Endothelial cell of umbilical vein (primary cell): ENCODE measurements around the gene OTUD5. TPM values are rescaled to one million over a fixed set of nuclear protein-coding genes. Genes with fewer than 3 reads are reported as not detected.

Source experiments
- BruUV-seq: library from RNA; stranded (reverse); fragments of 400-500 nt; replicated peaks from 2 replicates; lab custom pipeline; 2021; lab: Mats Ljungman, UMichigan
- CTCF ChIA-PET: fragments of 300-600, 350-600 bp; sonication (Branson Sonifier 250); formaldehyde crosslinking; loops from one replicate; lab custom pipeline; 2021; ENCODE audit warnings: antibody characterized with exemption, inconsistent platforms; lab: Charles Lee
- POLR2A ChIA-PET: fragments of 300-600, 350-600 bp; sonication (Branson Sonifier 250); formaldehyde crosslinking; loops from one replicate; lab custom pipeline; 2021; ENCODE audit warnings: antibody characterized with exemption, inconsistent platforms; lab: Charles Lee
- DNase-seq: peaks from one replicate; pipeline ENCODE4 v3.0.0-alpha.2; 2011; ENCODE audit warnings: low read depth, low spot score
- FAIRE-seq: peaks from 2 replicates; lab custom pipeline; 2011; peaks lifted over from hg19 to GRCh38; lab: Jason Lieb, UNC
- H2AFZ ChIP-seq: 2 replicates; pipeline ENCODE4 v1.6.0; 2012; ENCODE audit warnings: low read depth, low read length, control low read depth, inconsistent platforms
- H3K27ac ChIP-seq: 2 replicates; pipeline ENCODE4 v1.5.1; 2011; ENCODE audit warnings: low read depth, mild to moderate bottlenecking, control low read depth, low read length, moderate library complexity; ENCODE audit not compliant: insufficient read depth
- H3K27me3 ChIP-seq, 2 experiments: 2 replicates each; pipeline versions ENCODE4 v1.6.0 to v1.6.1; 2011; ENCODE audit warnings: low read length in 2 of 2, mixed read lengths in 1 of 2; ENCODE audit not compliant: control insufficient read depth in 2 of 2, insufficient read depth in 2 of 2
- H3K36me3 ChIP-seq, 2 experiments: 2 replicates in 1 of 2; 3 replicates in 1 of 2; pipeline ENCODE4 v1.5.1; 2011; ENCODE audit warnings: low read length in 2 of 2, mild to moderate bottlenecking in 1 of 2, moderate library complexity in 1 of 2; ENCODE audit not compliant: control insufficient read depth in 2 of 2, insufficient read depth in 2 of 2; ENCODE audit errors: extremely low read depth in 1 of 2
- H3K4me1 ChIP-seq: 3 replicates; pipeline ENCODE4 v1.5.1; 2011; ENCODE audit warnings: mild to moderate bottlenecking, low read length; ENCODE audit not compliant: control insufficient read depth, insufficient read depth; ENCODE audit errors: extremely low read depth
- H3K4me2 ChIP-seq: 2 replicates; pipeline ENCODE4 v1.6.1; 2011; ENCODE audit warnings: low read length, control low read depth, mixed read lengths; ENCODE audit not compliant: insufficient read depth
- H3K4me3 ChIP-seq, 3 experiments: fragments of 200-600 bp in 1 of 3; sonication (generic), shearing (Covaris generic) in 1 of 3; replicated peaks in 1 of 3; 2 replicates each; pipeline ENCODE4 v1.5.1; 2011 to 2016; ENCODE audit warnings: control low read depth in 3 of 3, low read length in 3 of 3, mild to moderate bottlenecking in 2 of 3, inconsistent platforms in 1 of 3, low read depth in 1 of 3, moderate library complexity in 1 of 3; ENCODE audit not compliant: insufficient read depth in 1 of 3
- H3K79me2 ChIP-seq: 2 replicates; pipeline ENCODE4 v1.6.0; 2012; ENCODE audit warnings: low read length, inconsistent platforms; ENCODE audit not compliant: control insufficient read depth, insufficient read depth
- H3K9ac ChIP-seq: replicated peaks from 2 replicates; pipeline ENCODE3; 2011; ENCODE audit warnings: low read length, control low read depth; ENCODE audit not compliant: insufficient read depth; ENCODE audit errors: extremely low read depth
- H3K9me1 ChIP-seq: replicated peaks from 3 replicates; pipeline ENCODE4 v1.6.0; 2011; ENCODE audit warnings: mild to moderate bottlenecking, low read length; ENCODE audit not compliant: control insufficient read depth, insufficient read depth; ENCODE audit errors: extremely low read depth
- H3K9me3 ChIP-seq: replicated peaks from 2 replicates; pipeline ENCODE4 v1.5.1; 2012; ENCODE audit warnings: low read length, inconsistent platforms; ENCODE audit not compliant: control insufficient read depth, insufficient read depth
- H4K20me1 ChIP-seq: replicated peaks from 2 replicates; pipeline ENCODE3; 2011; ENCODE audit warnings: mild to moderate bottlenecking, low read length; ENCODE audit not compliant: control insufficient read depth, insufficient read depth; ENCODE audit errors: extremely low read depth
- CTCF ChIP-seq, 2 donors: IDR thresholded peaks; 1 replicate in 1 of 2; 2 replicates in 1 of 2; pipeline ENCODE4 v1.5.1; 2011; ENCODE audit warnings: low read length in 2 of 2, mild to moderate bottlenecking in 2 of 2, moderate library complexity in 2 of 2, control low read depth in 1 of 2, inconsistent platforms in 1 of 2, low read depth in 1 of 2; ENCODE audit not compliant: insufficient read depth in 1 of 2; ENCODE audit errors: extremely low read depth in 1 of 2
- EZH2 ChIP-seq: IDR thresholded peaks from 2 replicates; pipeline ENCODE4 v1.6.1; 2012; ENCODE audit warnings: borderline replicate concordance, low read depth, mild to moderate bottlenecking, moderate library complexity, low read length, inconsistent platforms; ENCODE audit not compliant: severe bottlenecking
- FOS ChIP-seq: IDR thresholded peaks from 2 replicates; pipeline ENCODE4 v1.6.1; 2011; ENCODE audit warnings: mild to moderate bottlenecking, low read length, moderate library complexity, borderline replicate concordance; ENCODE audit not compliant: insufficient read depth
- GATA2 ChIP-seq: IDR thresholded peaks from 2 replicates; pipeline ENCODE4 v1.7.0; 2011; ENCODE audit warnings: low read depth, mild to moderate bottlenecking, moderate library complexity, mixed read lengths, low read length; ENCODE audit not compliant: insufficient read length, insufficient read depth
- JUN ChIP-seq: IDR thresholded peaks from 2 replicates; pipeline ENCODE4 v1.6.1; 2011; ENCODE audit warnings: borderline replicate concordance, low read depth; ENCODE audit not compliant: insufficient read length, insufficient read depth
- MAX ChIP-seq: IDR thresholded peaks from 2 replicates; pipeline ENCODE4 v1.6.1; 2011; ENCODE audit not compliant: insufficient read depth, insufficient read length
- MYC ChIP-seq: IDR thresholded peaks from one replicate; pipeline ENCODE4 v1.6.1; 2011; ENCODE audit warnings: mild to moderate bottlenecking, low read depth, low read length
- POLR2A ChIP-seq: IDR thresholded peaks from 2 replicates; pipeline ENCODE4 v1.6.1; 2012; ENCODE audit warnings: low read depth, mild to moderate bottlenecking, control low read depth, low read length
- POLR2AphosphoS5 ChIP-seq: IDR thresholded peaks from 2 replicates; pipeline ENCODE4 v1.6.1; 2012; ENCODE audit warnings: low read depth, mild to moderate bottlenecking, control low read depth, low read length, moderate library complexity; ENCODE audit not compliant: insufficient read depth
- dilution Hi-C: fragments of 300-500 bp; cut with MboI; formaldehyde crosslinking; loops from one replicate; pipeline ENCODE4 v1.15.0; 2019; ENCODE audit warnings: low sequenced_read_pairs; ENCODE audit not compliant: extremely low pct_ligation_motif_present
- intact Hi-C: fragments of 100-400 bp; cut with micrococcal nuclease; formaldehyde crosslinking; loops from one replicate; pipeline ENCODE4 v1.10.0; 2022
- polyA plus RNA-seq, 4 experiments: library from polyadenylated mRNA; depleted of rRNA in 3 of 4; stranded (reverse) in 3 of 4; unstranded in 1 of 4; fragments of >200 nt; gene quantifications; 2 replicates each; pipeline versions ENCODE4 v1.2.1 to v1.2.3, GENCODE V29; 2011 to 2012; ENCODE audit warnings: missing spikeins in 1 of 4
- total RNA-seq: library from RNA; stranded (reverse); gene quantifications from 2 replicates; pipeline ENCODE4 v1.2.3, GENCODE V29; 2021

The OTUD5 gene
- total and polyA plus RNA-seq, 2 donors (not counting 3 experiments of a cell fraction or from before 2014, with no cell fraction given): 44.3 to 44.6 TPM

- peak; percentile 57 for DNase-seq
- TF ChIP-seq CTCF (IDR thresholded peaks at IDR 0.05; ENCODE audit: extremely low read depth in 1 of 2, insufficient read depth in 1 of 2, low read depth in 1 of 2, low read length in 2 of 2): no peak
- no peak for TF ChIP-seq JUN
- no peak for TF ChIP-seq FOS
- no peak for TF ChIP-seq MYC
- TF ChIP-seq MAX: no peak
- no peak for TF ChIP-seq POLR2A
- TF ChIP-seq POLR2AphosphoS5: no peak
- no peak for TF ChIP-seq GATA2
- no peak for TF ChIP-seq EZH2
- H3K79me2 ChIP-seq: peaks cover 29% of the 10 kb centered on the region
- H3K9ac ChIP-seq: peak overlapping the region; percentile 86
- no TSS peak for BruUV-seq
- no peak for FAIRE-seq
- peak overlapping the region; percentile 53 for H2AFZ ChIP-seq
- H3K36me3 ChIP-seq: no peaks in the 10 kb centered on the region
- peak overlapping the region; percentile 87 for H3K27ac ChIP-seq
- peaks cover 16% of the 10 kb centered on the region for H3K4me1 ChIP-seq
- peak overlapping the region; percentile 40 to 56 (median 47) for H3K4me3 ChIP-seq
- peak overlapping the region; percentile 82 for H3K4me2 ChIP-seq
- no peaks in the 10 kb centered on the region for H3K9me3 ChIP-seq
- ChIA-PET POLR2A (interaction anchor here (0.6 to 1.1 kb wide), 5 partner anchors 11 to 221 kb away, joined by 3 to 8 read pairs (median 3); partner anchors contain the start of gene TFE3), CTCF (interaction anchor here (0.6 to 1.3 kb wide), 4 partner anchors 13 to 1733 kb away, joined by 3 to 6 read pairs (median 5); partner anchors contain the start of genes HDAC6 and KCND1)
- no peaks in the 10 kb centered on the region for H4K20me1 ChIP-seq
- intact Hi-C loops (loop anchor here (1.0 to 5.0 kb wide), 3 partner anchors 39 to 144 kb away; partner anchors contain the start of genes PIM2 and TFE3), dilution Hi-C loops (no loop called here)
- no peaks in the 10 kb centered on the region for H3K27me3 ChIP-seq
- H3K9me1 ChIP-seq: no peaks in the 10 kb centered on the region
Measured at GRCh38 chrX:48958635-48959094, 1.3 kb upstream of the OTUD5 start.
